ENCODE data around the gene ATL3. TPM values are rescaled to one million over a fixed set of nuclear protein-coding genes. Genes with fewer than 3 reads are reported as not detected.

The ATL3 gene
- total RNA-seq, 4 donors from 2014 or later, result 64.9 to 97.2 (median 70.9) TPM

DNA sequence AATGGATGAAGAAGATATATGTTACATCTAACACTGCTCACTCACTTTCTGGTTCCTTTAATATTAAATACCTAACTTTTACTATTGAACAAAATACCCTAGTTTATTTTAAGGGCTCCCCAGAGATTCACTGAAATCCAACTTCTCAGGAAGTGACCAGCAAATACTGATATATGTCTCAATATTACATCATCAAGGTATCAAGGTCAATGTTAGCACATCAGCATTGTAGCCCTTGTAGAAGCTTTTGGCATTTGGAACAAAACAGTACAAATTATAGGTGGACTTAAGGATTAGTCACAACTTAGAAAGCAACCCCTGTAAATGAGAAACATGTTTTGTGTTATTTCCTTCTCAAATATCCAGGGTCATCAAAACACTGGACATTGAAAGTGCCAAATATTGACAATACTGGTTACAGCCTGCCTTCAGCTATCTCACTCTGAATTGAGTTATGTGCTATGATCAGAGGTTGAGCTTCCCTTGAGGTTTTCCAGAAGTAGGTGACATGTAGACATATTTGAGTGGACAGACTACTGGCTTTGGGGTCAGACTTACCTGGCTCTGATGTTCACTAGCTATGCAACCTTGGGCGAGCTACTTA lies 1.9 kb upstream of the ATL3 start:
- WGBS, 2 donors, result 77 to 85% methylated on average over 1 of the region's 1 CpG
- intact Hi-C loops (cut with DNase I; ENCODE audit: low total_unique reads), result no loop called here
- TF ChIP-seq, protein P1, sequence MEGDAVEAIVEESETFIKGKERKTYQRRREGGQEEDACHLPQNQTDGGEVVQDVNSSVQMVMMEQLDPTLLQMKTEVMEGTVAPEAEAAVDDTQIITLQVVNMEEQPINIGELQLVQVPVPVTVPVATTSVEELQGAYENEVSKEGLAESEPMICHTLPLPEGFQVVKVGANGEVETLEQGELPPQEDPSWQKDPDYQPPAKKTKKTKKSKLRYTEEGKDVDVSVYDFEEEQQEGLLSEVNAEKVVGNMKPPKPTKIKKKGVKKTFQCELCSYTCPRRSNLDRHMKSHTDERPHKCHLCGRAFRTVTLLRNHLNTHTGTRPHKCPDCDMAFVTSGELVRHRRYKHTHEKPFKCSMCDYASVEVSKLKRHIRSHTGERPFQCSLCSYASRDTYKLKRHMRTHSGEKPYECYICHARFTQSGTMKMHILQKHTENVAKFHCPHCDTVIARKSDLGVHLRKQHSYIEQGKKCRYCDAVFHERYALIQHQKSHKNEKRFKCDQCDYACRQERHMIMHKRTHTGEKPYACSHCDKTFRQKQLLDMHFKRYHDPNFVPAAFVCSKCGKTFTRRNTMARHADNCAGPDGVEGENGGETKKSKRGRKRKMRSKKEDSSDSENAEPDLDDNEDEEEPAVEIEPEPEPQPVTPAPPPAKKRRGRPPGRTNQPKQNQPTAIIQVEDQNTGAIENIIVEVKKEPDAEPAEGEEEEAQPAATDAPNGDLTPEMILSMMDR (IDR thresholded peaks at IDR 0.05), result no peak
- TF ChIP-seq POLR2A (IDR thresholded peaks at IDR 0.05), result no peak
- H3K4me3 ChIP-seq (ENCODE audit: low read depth, poor library complexity, severe bottlenecking), result no peak overlapping the region
- DNase-seq (ENCODE audit: low spot score in 2 of 2), result no peak

DNA sequence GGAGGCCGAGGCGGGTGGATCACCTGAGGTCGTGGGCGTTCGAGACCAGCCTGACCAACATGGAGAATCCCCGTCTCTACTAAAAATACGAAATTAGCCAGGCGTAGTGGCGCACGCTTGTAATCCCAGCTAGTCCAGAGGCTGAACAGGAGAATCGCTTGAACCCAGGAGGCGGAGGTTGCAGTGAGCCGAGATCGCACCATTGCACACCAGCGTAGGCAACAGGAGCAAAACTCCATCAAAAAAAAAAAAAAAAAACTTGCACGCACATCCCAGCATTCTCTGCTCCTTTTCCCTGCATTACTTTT lies 934 bp upstream of the ATL3 start:
- WGBS, 2 donors, result 99% methylated on average over 16 of the region's 16 CpGs
- no peak for DNase-seq (ENCODE audit: low spot score in 2 of 2)
- intact Hi-C loops (cut with DNase I; ENCODE audit: low total_unique reads), result no loop called here
- H3K4me3 ChIP-seq (ENCODE audit: low read depth, poor library complexity, severe bottlenecking), result no peak overlapping the region
- TF ChIP-seq, protein P1 (IDR thresholded peaks at IDR 0.05), result no peak
- TF ChIP-seq POLR2A (IDR thresholded peaks at IDR 0.05), result no peak

DNA sequence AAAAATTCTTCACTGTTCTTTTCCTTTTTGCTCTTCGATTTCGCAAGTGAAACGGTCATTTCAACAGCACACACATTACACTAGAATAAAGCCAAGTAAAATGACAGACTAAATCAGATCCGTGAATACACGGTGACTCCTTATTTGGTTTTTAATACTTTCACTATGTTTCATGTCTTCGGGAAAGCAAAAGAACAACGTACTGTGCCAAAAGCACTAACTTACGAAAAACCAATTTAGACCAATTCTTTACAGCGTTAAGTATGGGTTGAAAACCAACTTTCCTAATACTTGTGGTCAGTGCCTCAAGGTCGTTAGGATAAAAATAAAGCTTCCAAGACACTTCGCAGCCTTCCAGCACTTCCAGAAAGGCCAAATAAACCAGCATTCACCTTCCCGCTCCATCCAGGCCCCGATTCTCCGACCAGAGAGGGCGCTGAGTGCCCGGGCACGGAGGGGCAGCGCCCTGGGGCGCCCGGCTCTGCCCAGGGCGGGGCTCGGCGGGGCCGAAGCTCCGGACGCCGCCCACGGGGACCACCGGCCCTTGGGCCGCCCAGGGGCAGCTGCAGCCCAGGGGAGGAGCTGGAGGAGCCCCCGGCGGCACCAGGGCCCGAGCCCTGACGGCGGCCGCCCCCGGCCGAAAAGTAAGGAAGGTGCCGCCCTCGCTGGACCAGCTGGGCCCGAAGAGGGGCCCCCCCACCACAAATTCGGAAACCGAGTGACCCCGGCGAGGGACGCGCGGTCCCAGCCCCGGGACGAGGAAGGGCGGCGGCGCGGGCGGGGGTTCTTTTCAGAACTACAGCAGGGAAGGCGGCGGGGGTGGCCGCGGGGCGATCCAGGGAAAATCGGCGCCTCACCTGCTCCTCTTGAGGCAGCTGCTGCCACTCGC lies 499 bp downstream of the ATL3 start:
- intact Hi-C loops (cut with DNase I; ENCODE audit: low total_unique reads), result no loop called here
- DNase-seq (ENCODE audit: low spot score in 2 of 2), result peak; percentile 37 to 88
- H3K4me3 ChIP-seq (ENCODE audit: low read depth, poor library complexity, severe bottlenecking), result peak overlapping the region; percentile 85
- 0% methylated on average over 50 to 61 of the region's 63 CpGs for WGBS, 2 donors
- no peak for TF ChIP-seq POLR2A (IDR thresholded peaks at IDR 0.05)
- TF ChIP-seq, protein P1 (IDR thresholded peaks at IDR 0.05), result no peak

DNA sequence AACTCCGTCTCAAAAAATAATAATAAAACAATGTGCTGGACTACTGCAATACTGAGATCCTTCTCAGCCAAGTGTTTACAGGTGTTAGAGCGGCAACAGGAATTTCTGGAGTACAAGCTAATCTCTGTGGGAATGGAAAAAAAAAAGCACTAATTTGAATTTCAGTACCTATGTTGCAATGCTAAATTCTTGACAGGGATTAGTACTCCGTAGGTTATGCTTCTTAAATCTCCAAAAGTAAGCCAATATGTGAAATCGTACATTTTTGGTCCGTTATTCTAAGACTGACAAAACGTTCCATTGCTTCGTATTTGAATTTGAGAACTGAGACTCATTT lies 1.1 kb downstream of the ATL3 start:
- TF ChIP-seq POLR2A (IDR thresholded peaks at IDR 0.05), result no peak
- TF ChIP-seq, protein P1 (IDR thresholded peaks at IDR 0.05), result no peak
- no peak for DNase-seq (ENCODE audit: low spot score in 2 of 2)
- no peak overlapping the region for H3K4me3 ChIP-seq (ENCODE audit: low read depth, poor library complexity, severe bottlenecking)
- WGBS, 2 donors, result 16 to 19% methylated on average over 7 of the region's 7 CpGs
- intact Hi-C loops (cut with DNase I; ENCODE audit: low total_unique reads), result no loop called here

DNA sequence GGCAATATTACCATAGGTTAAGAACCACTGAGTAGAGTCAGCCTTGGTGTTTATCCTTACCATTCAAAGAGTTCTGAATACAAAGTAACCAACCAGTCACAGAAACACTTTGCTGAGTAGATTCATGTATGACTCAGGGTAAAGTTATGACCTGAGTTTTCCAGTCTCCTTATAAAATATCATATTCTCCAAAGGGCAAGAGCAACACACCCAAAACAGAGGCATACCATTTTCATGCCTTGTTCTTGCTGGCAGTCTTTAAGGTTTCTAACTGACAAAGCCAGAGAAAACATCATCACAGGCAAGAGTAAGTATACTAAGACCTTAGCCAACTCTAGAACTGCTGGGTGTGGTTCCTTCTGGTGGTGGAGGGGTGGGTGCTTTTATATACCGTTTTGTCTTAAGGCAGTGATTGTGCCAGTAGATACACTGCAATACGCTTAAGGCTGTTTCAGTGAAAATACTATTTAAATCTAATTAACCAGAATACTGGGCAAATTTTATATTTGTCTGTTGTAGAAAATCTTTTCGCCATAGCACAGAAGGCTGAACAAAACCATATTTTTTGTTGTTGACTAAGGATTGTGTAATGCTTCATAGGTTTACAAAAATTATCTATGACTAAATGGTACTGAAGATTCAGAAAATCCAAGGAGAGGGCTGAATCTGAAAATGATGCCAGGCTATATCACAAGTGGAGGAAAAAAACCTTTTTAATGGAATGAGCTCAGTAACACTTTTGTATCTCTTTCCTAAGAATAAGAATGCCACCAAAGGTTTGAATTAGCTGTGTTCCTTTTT lies 3.0 kb downstream of the ATL3 start:
- H3K4me3 ChIP-seq (ENCODE audit: low read depth, poor library complexity, severe bottlenecking), result no peak overlapping the region
- intact Hi-C loops (cut with DNase I; ENCODE audit: low total_unique reads), result no loop called here
- TF ChIP-seq, protein P1 (IDR thresholded peaks at IDR 0.05), result no peak
- TF ChIP-seq POLR2A (IDR thresholded peaks at IDR 0.05), result no peak
- 27 to 32% methylated on average over 3 of the region's 3 CpGs for WGBS, 2 donors
- DNase-seq (ENCODE audit: low spot score in 2 of 2), result peak in 1 of 2 donors; percentile 29

Data from lower leg skin (tissue), 4 donors.